ENCODE measurements around the gene CAPN15. TPM values are rescaled to one million over a fixed set of nuclear protein-coding genes. Genes with fewer than 3 reads are reported as not detected.
"Not testable (repeated sequence)": the region's sequence is repeated elsewhere in the genome, so short reads cannot be mapped to it uniquely, and the experiment has no call there.

Gene CAPN15
- total RNA-seq, 1 donor from 2014 or later = 39.9 TPM

GRCh38 chr16:490768-491167 is 36.7 kb upstream of the CAPN15 start:
- no peak for TF ChIP-seq CTCF (IDR thresholded peaks at IDR 0.05)
- DNase-seq (ENCODE audit: extremely low spot score, unreplicated experiment) = no peak
- H3K36me3 Mint-ChIP-seq (ENCODE audit: unreplicated experiment) = peaks cover 26% of the 10 kb centered on the region

GRCh38 chr16:491220-491919 is 36.1 kb upstream of the CAPN15 start:
- no peak for DNase-seq (ENCODE audit: extremely low spot score, unreplicated experiment)
- H3K27ac Mint-ChIP-seq (ENCODE audit: unreplicated experiment) = peak overlapping the region; percentile 62

More at GRCh38 chr16:490768-491167, 36.7 kb upstream of the CAPN15 start:
- no peaks in the 10 kb centered on the region for H3K27me3 Mint-ChIP-seq (ENCODE audit: unreplicated experiment)
- no peaks in the 10 kb centered on the region for H3K9me3 Mint-ChIP-seq (ENCODE audit: unreplicated experiment)
- H3K4me1 Mint-ChIP-seq (ENCODE audit: unreplicated experiment) = peaks cover 8% of the 10 kb centered on the region
- H3K4me3 Mint-ChIP-seq (ENCODE audit: unreplicated experiment) = no peak overlapping the region
- H3K27ac Mint-ChIP-seq (ENCODE audit: unreplicated experiment) = peak overlapping the region; percentile 62

GRCh38 chr16:492211-492875 is 35.2 kb upstream of the CAPN15 start:
- TF ChIP-seq CTCF (IDR thresholded peaks at IDR 0.05) = no peak
- Mint-ChIP-seq H3K4me3 (ENCODE audit: unreplicated experiment) (no peak overlapping the region), H3K36me3 (ENCODE audit: unreplicated experiment) (peaks cover 29% of the 10 kb centered on the region), H3K27me3 (ENCODE audit: unreplicated experiment) (no peaks in the 10 kb centered on the region), H3K9me3 (ENCODE audit: unreplicated experiment) (no peaks in the 10 kb centered on the region), H3K27ac (ENCODE audit: unreplicated experiment) (no peak overlapping the region), H3K4me1 (ENCODE audit: unreplicated experiment) (peaks cover 8% of the 10 kb centered on the region)
- no peak for DNase-seq (ENCODE audit: extremely low spot score, unreplicated experiment)

More at GRCh38 chr16:491220-491919, 36.1 kb upstream of the CAPN15 start:
- H3K4me3 Mint-ChIP-seq (ENCODE audit: unreplicated experiment) = no peak overlapping the region
- H3K9me3 Mint-ChIP-seq (ENCODE audit: unreplicated experiment) = no peaks in the 10 kb centered on the region
- H3K4me1 Mint-ChIP-seq (ENCODE audit: unreplicated experiment) = peaks cover 8% of the 10 kb centered on the region
- peaks cover 26% of the 10 kb centered on the region for H3K36me3 Mint-ChIP-seq (ENCODE audit: unreplicated experiment)
- no peak for TF ChIP-seq CTCF (IDR thresholded peaks at IDR 0.05)
- no peaks in the 10 kb centered on the region for H3K27me3 Mint-ChIP-seq (ENCODE audit: unreplicated experiment)

GRCh38 chr16:494676-495075 is 32.8 kb upstream of the CAPN15 start:
- H3K4me3 Mint-ChIP-seq (ENCODE audit: unreplicated experiment); DNase-seq (ENCODE audit: extremely low spot score, unreplicated experiment); H3K4me1 Mint-ChIP-seq (ENCODE audit: unreplicated experiment); H3K27ac Mint-ChIP-seq (ENCODE audit: unreplicated experiment); H3K27me3 Mint-ChIP-seq (ENCODE audit: unreplicated experiment); H3K9me3 Mint-ChIP-seq (ENCODE audit: unreplicated experiment): not testable (repeated sequence)
- peaks cover 26% of the 10 kb centered on the region for H3K36me3 Mint-ChIP-seq (ENCODE audit: unreplicated experiment)

- Mint-ChIP-seq H3K36me3 (ENCODE audit: unreplicated experiment) (peaks cover 23% of the 10 kb centered on the region), H3K4me3 (ENCODE audit: unreplicated experiment) (no peak overlapping the region)
Measured at GRCh38 chr16:495127-495748, 32.3 kb upstream of the CAPN15 start.

More at GRCh38 chr16:495127-495748, 32.3 kb upstream of the CAPN15 start:
- Mint-ChIP-seq H3K4me1 (ENCODE audit: unreplicated experiment) (peaks cover 11% of the 10 kb centered on the region), H3K9me3 (ENCODE audit: unreplicated experiment) (no peaks in the 10 kb centered on the region), H3K27me3 (ENCODE audit: unreplicated experiment) (no peaks in the 10 kb centered on the region), H3K27ac (ENCODE audit: unreplicated experiment) (no peak overlapping the region)
- peak; percentile 43 for TF ChIP-seq CTCF (IDR thresholded peaks at IDR 0.05)
- no peak for DNase-seq (ENCODE audit: extremely low spot score, unreplicated experiment)
